22Rv1 (cell line): Measurements from ENCODE around the gene CAMTA1.

Experiments
- H3K27ac ChIP-seq: fragments of 450-650 bp; 2 replicates; pipeline ENCODE4 v1.5.1; 2017
- ZFX ChIP-seq: fragments of 450-650 bp; IDR thresholded peaks from 2 replicates; pipeline ENCODE4 v1.6.1; 2017; ENCODE audit warnings: antibody characterized with exemption, borderline replicate concordance
- TF ChIP-seq, protein P1 (sequence below): fragments of 450-650 bp; IDR thresholded peaks from 2 replicates; pipeline ENCODE4 v1.5.1; 2017; ENCODE audit warnings: mild to moderate bottlenecking

The CAMTA1 gene

GRCh38 chr1:6924891-6925290, 139.6 kb downstream of the CAMTA1 start:
- H3K27ac ChIP-seq = no peak overlapping the region

DNA sequence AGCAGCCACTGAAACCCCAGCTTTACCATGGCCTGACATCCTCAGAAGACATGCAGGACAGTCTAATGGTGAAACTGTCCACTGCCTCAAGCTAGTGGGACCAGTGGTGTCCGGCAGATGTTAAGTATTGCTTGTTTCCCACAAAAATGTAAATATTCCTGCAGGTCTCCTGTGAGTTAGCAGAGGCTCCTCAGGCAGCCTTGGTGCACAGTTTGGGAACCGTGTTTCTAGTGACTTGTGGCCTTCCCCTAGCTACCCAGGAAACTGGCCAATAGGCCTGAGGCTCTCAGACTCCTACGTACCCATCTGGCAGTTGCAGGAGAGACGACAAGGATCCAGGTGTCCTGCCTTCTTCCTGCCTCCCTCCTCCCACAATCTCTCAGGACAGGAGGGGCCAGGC, 142.4 kb downstream of the CAMTA1 start:
- TF ChIP-seq, protein P1, sequence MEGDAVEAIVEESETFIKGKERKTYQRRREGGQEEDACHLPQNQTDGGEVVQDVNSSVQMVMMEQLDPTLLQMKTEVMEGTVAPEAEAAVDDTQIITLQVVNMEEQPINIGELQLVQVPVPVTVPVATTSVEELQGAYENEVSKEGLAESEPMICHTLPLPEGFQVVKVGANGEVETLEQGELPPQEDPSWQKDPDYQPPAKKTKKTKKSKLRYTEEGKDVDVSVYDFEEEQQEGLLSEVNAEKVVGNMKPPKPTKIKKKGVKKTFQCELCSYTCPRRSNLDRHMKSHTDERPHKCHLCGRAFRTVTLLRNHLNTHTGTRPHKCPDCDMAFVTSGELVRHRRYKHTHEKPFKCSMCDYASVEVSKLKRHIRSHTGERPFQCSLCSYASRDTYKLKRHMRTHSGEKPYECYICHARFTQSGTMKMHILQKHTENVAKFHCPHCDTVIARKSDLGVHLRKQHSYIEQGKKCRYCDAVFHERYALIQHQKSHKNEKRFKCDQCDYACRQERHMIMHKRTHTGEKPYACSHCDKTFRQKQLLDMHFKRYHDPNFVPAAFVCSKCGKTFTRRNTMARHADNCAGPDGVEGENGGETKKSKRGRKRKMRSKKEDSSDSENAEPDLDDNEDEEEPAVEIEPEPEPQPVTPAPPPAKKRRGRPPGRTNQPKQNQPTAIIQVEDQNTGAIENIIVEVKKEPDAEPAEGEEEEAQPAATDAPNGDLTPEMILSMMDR = no peak
- no peak overlapping the region for H3K27ac ChIP-seq

More at GRCh38 chr1:6924891-6925290, 139.6 kb downstream of the CAMTA1 start:
- TF ChIP-seq, protein P1 = no peak
- no peak for TF ChIP-seq ZFX

DNA sequence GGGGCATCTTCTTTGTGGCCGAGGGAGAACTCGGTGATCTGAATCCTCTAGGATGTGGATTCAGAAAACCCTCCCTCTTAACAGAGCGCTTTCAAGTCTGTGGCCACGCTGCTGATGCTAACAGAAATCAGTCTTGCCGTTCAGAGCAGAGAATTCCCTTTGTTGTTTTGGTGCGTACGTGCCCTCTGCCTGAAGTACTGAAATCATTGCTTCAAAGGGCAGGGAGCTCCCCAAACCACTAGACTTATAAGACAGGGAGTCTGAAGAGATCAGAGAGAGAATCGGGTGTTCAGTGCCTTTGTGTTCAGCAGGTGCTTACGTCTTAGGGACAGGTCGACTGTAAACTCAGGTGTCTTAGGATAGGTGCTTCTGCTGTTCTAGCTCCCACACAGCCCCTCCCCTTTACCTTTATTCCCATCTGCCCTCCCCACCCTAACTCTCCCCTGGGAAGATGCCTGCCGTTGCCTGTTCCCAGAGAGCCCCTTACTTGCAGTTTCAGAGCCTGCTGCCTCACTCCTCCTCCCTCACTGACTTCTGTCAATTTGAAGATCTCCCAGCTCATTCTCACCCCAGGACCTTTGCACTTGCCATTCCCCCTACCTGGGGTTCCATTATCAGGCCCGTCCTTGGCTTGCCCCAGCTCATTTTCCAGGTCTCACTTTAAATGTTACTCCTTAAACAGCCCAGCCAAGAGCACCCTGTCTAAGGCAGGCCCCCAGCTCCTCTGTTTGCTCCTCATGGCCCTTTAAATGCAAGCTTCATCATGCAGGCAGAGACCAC, 143.0 kb downstream of the CAMTA1 start:
- no peak overlapping the region for H3K27ac ChIP-seq
- TF ChIP-seq, protein P1 = no peak
- TF ChIP-seq ZFX = no peak

GRCh38 chr1:6930732-6931300, 145.6 kb downstream of the CAMTA1 start:
- TF ChIP-seq, protein P1 = no peak
- no peak for TF ChIP-seq ZFX
- H3K27ac ChIP-seq = no peak overlapping the region

GRCh38 chr1:6935361-6935883, 150.2 kb downstream of the CAMTA1 start:
- no peak overlapping the region for H3K27ac ChIP-seq

GRCh38 chr1:6935911-6936690, 150.8 kb downstream of the CAMTA1 start:
- no peak for TF ChIP-seq ZFX
- TF ChIP-seq, protein P1 = no peak
- no peak overlapping the region for H3K27ac ChIP-seq

More at GRCh38 chr1:6935361-6935883, 150.2 kb downstream of the CAMTA1 start:
- TF ChIP-seq, protein P1 = no peak
- no peak for TF ChIP-seq ZFX
